Endodermal cell (in vitro differentiated cells): ENCODE results near the gene TUBGCP6. TPM values are rescaled to one million over a fixed set of nuclear protein-coding genes. Genes with fewer than 3 reads are reported as not detected.
A peak's percentile ranks its signal among the peaks of the same experiment; 100 is the strongest.

Experiments
- DNase-seq: peaks from one replicate; pipeline ENCODE4 v3.0.0-alpha.2; 2017
- H3K27ac ChIP-seq: 2 replicates; pipeline ENCODE4 v1.5.1; 2013; ENCODE audit warnings: mild to moderate bottlenecking, low read depth, low read length, moderate library complexity
- H3K27me3 ChIP-seq: 2 replicates; pipeline ENCODE4 v1.6.1; 2013; ENCODE audit warnings: mild to moderate bottlenecking, low read length, moderate library complexity; ENCODE audit not compliant: insufficient read depth, control insufficient read depth, poor library complexity, severe bottlenecking
- H3K36me3 ChIP-seq: 2 replicates; pipeline ENCODE4 v1.7.0; 2013; ENCODE audit warnings: mild to moderate bottlenecking, low read length, moderate library complexity; ENCODE audit not compliant: control insufficient read depth, insufficient read depth
- H3K4me1 ChIP-seq: one replicate; pipeline ENCODE4 v1.7.0; 2013; ENCODE audit warnings: low read length; ENCODE audit not compliant: control insufficient read depth, insufficient read depth
- H3K4me3 ChIP-seq: 2 replicates; pipeline ENCODE4 v1.5.1; 2013; ENCODE audit warnings: mild to moderate bottlenecking, low read length, moderate library complexity
- H3K9ac ChIP-seq: 2 replicates; pipeline ENCODE4 v1.6.1; 2013; ENCODE audit warnings: mild to moderate bottlenecking, low read length, moderate library complexity; ENCODE audit not compliant: poor library complexity, severe bottlenecking; ENCODE audit errors: extremely low read depth
- H3K9me3 ChIP-seq: 2 replicates; pipeline ENCODE4 v1.6.1; 2013; ENCODE audit warnings: mild to moderate bottlenecking, low read length, moderate library complexity; ENCODE audit not compliant: control insufficient read depth
- H3K27ac Mint-ChIP-seq: 2 replicates; pipeline ENCODE4 v1.8.0; 2020; ENCODE audit warnings: mixed read lengths
- H3K27me3 Mint-ChIP-seq: 2 replicates; pipeline ENCODE4 v1.8.0; 2021; ENCODE audit warnings: mild to moderate bottlenecking, mixed read lengths; ENCODE audit not compliant: insufficient read depth
- H3K36me3 Mint-ChIP-seq: 2 replicates; pipeline ENCODE4 v1.8.0; 2020; ENCODE audit warnings: low read depth, mixed read lengths
- H3K4me1 Mint-ChIP-seq: 2 replicates; pipeline ENCODE4 v1.8.0; 2020; ENCODE audit warnings: mixed read lengths
- H3K4me3 Mint-ChIP-seq: 2 replicates; pipeline ENCODE4 v1.8.0; 2020; ENCODE audit warnings: mild to moderate bottlenecking, moderate library complexity, mixed read lengths
- H3K9me3 Mint-ChIP-seq: 2 replicates; pipeline ENCODE4 v1.8.0; 2020; ENCODE audit warnings: mild to moderate bottlenecking, mixed read lengths
- WGBS, 2 experiments: methylation state at CpG; one replicate each; pipeline versions ENCODE4 v1.1.5 to v1.1.7; 2013; ENCODE audit warnings: missing lambda C conversion rate in 2 of 2, mixed read lengths in 1 of 2; ENCODE audit not compliant: insufficient coverage in 1 of 2, insufficient read length in 1 of 2; 5-methylcytosine and 5-hydroxymethylcytosine counted together
- total RNA-seq, 2 donors: library from RNA; stranded (reverse); fragmentation: NEBNext Ultra II Directional in 1 of 2; extraction: Animal tissue kit (Norgen Biotek cat#: 25700) in 1 of 2; gene quantifications; 2 replicates in 1 of 2; 3 replicates in 1 of 2; pipeline ENCODE4 v1.2.1, GENCODE V29; 2021
- TF ChIP-seq, protein P1 (sequence below): fragments of 200-600 bp; sonication (generic); conservative IDR thresholded peaks from 2 replicates; pipeline ENCODE4 v1.5.0; 2021; ENCODE audit warnings: antibody characterized with exemption, mild to moderate bottlenecking

Gene TUBGCP6
- total RNA-seq, 2 donors from 2014 or later = 43.7 to 46.0 TPM

DNA sequence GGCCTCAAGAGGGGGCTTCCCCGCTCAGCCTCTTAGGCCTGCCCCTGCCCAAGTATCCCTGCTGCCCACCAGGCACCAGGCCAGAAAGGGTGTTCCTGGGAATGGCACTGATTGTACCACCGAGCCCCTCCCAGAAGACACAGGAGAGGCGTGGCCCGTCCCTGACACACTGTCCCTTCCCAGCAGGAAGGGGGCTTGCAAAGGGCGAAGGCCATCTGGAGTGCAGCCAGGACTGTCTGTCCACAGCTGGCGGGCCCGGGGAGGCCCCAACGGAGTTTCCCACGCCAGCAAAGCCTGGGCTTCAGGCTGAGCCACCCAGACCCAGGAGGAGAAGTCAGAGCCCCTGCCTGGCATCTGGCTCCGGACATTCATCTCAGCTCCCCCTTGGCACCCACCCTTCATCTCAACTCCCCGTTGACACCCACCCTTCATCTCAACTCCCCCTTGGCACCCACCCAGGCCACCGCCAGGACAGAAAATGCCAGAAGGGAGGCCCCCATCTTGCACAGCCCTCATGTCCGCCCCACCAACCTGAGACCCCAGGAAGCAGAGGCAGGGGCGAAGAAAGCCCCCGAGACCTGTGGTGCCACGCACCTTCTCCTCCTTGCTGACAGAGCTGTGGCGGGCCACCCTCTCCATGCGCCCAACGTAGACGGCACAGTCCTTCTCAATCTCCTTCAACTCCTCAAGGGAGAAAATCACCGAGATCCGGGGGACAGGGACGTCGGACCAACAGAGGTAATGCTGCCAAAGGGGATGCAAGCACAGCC lies 19.4 kb downstream of the TUBGCP6 start:
- no peak overlapping the region for H3K27ac Mint-ChIP-seq

GRCh38 chr22:50224071-50224470 lies 20.8 kb downstream of the TUBGCP6 start:
- no peak overlapping the region for H3K9ac ChIP-seq
- H3K4me3 ChIP-seq = no peak overlapping the region
- H3K36me3 Mint-ChIP-seq = peaks cover 52% of the 10 kb centered on the region
- H3K4me1 Mint-ChIP-seq = no peaks in the 10 kb centered on the region
- no peak overlapping the region for H3K4me3 Mint-ChIP-seq
- no peaks in the 10 kb centered on the region for H3K9me3 Mint-ChIP-seq
- no peak for DNase-seq
- H3K27me3 Mint-ChIP-seq = no peaks in the 10 kb centered on the region
- H3K27ac Mint-ChIP-seq = no peak overlapping the region
- no peak overlapping the region for H3K27ac ChIP-seq
- WGBS, 2 experiments = 95 to 97% methylated on average over 14 to 16 of the region's 16 CpGs
- no peaks in the 10 kb centered on the region for H3K4me1 ChIP-seq
- H3K36me3 ChIP-seq = peaks cover 25% of the 10 kb centered on the region
- H3K27me3 ChIP-seq = no peaks in the 10 kb centered on the region
- TF ChIP-seq, protein P1, sequence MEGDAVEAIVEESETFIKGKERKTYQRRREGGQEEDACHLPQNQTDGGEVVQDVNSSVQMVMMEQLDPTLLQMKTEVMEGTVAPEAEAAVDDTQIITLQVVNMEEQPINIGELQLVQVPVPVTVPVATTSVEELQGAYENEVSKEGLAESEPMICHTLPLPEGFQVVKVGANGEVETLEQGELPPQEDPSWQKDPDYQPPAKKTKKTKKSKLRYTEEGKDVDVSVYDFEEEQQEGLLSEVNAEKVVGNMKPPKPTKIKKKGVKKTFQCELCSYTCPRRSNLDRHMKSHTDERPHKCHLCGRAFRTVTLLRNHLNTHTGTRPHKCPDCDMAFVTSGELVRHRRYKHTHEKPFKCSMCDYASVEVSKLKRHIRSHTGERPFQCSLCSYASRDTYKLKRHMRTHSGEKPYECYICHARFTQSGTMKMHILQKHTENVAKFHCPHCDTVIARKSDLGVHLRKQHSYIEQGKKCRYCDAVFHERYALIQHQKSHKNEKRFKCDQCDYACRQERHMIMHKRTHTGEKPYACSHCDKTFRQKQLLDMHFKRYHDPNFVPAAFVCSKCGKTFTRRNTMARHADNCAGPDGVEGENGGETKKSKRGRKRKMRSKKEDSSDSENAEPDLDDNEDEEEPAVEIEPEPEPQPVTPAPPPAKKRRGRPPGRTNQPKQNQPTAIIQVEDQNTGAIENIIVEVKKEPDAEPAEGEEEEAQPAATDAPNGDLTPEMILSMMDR = no peak
- H3K9me3 ChIP-seq = no peaks in the 10 kb centered on the region

More for the DNA sequence above, 19.4 kb downstream of the TUBGCP6 start:
- H3K9me3 ChIP-seq = no peaks in the 10 kb centered on the region
- no peak overlapping the region for H3K4me3 Mint-ChIP-seq
- peaks cover 16% of the 10 kb centered on the region for H3K36me3 ChIP-seq
- no peak overlapping the region for H3K4me3 ChIP-seq
- 91 to 98% methylated on average over 13 to 24 of the region's 24 CpGs for WGBS, 2 experiments
- H3K36me3 Mint-ChIP-seq = peaks cover 49% of the 10 kb centered on the region
- H3K27me3 Mint-ChIP-seq = no peaks in the 10 kb centered on the region
- H3K4me1 ChIP-seq = no peaks in the 10 kb centered on the region
- H3K9ac ChIP-seq = no peak overlapping the region
- H3K4me1 Mint-ChIP-seq = no peaks in the 10 kb centered on the region
- H3K27me3 ChIP-seq = no peaks in the 10 kb centered on the region
- no peak overlapping the region for H3K27ac ChIP-seq
- TF ChIP-seq, protein P1 = no peak
- H3K9me3 Mint-ChIP-seq = no peaks in the 10 kb centered on the region
- DNase-seq = no peak

DNA sequence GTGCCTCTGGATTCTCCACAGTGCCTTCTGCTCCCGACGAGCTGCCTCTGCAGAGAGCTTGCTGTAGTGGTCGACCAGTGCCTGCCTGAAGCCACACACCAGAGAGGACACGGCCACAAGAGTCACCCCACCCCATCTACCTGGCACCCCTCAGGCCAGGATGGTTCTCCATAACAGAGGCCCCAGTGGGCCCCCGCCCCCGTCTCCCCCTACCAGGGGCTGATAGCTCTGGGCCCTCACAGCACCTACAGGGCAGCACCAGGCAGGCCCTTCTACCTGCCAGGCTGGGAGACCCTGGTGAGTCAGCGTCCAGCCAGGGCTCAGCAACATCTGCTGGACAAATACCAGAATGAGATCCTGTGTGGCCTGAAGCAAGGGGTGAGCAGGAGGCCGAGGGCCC lies 22.3 kb downstream of the TUBGCP6 start:
- no peaks in the 10 kb centered on the region for H3K9me3 ChIP-seq
- no peak overlapping the region for H3K4me3 Mint-ChIP-seq
- H3K27ac ChIP-seq = no peak overlapping the region
- H3K4me1 Mint-ChIP-seq = no peaks in the 10 kb centered on the region
- WGBS, 2 experiments = 89 to 100% methylated on average over 3 to 8 of the region's 8 CpGs
- H3K4me1 ChIP-seq = no peaks in the 10 kb centered on the region
- DNase-seq = peak; percentile 22
- H3K4me3 ChIP-seq = no peak overlapping the region
- peaks cover 65% of the 10 kb centered on the region for H3K36me3 Mint-ChIP-seq
- H3K27me3 Mint-ChIP-seq = no peaks in the 10 kb centered on the region
- no peaks in the 10 kb centered on the region for H3K27me3 ChIP-seq
- H3K27ac Mint-ChIP-seq = no peak overlapping the region
- H3K9ac ChIP-seq = no peak overlapping the region
- peaks cover 30% of the 10 kb centered on the region for H3K36me3 ChIP-seq
- no peaks in the 10 kb centered on the region for H3K9me3 Mint-ChIP-seq
- TF ChIP-seq, protein P1 = no peak
